Endothelial cell of umbilical vein (primary cell): ENCODE results near the gene EXOC6. TPM values are rescaled to one million over a fixed set of nuclear protein-coding genes. Genes with fewer than 3 reads are reported as not detected.
A peak's percentile ranks its signal among the peaks of the same experiment; 100 is the strongest.

Source experiments
- BruUV-seq: library from RNA; stranded (reverse); fragments of 400-500 nt; replicated peaks from 2 replicates; lab custom pipeline; 2021; lab: Mats Ljungman, UMichigan
- CTCF ChIA-PET: fragments of 300-600, 350-600 bp; sonication (Branson Sonifier 250); formaldehyde crosslinking; loops from one replicate; lab custom pipeline; 2021; ENCODE audit warnings: antibody characterized with exemption, inconsistent platforms; lab: Charles Lee
- POLR2A ChIA-PET: fragments of 300-600, 350-600 bp; sonication (Branson Sonifier 250); formaldehyde crosslinking; loops from one replicate; lab custom pipeline; 2021; ENCODE audit warnings: antibody characterized with exemption, inconsistent platforms; lab: Charles Lee
- DNase-seq: peaks from one replicate; pipeline ENCODE4 v3.0.0-alpha.2; 2011; ENCODE audit warnings: low read depth, low spot score
- FAIRE-seq: peaks from 2 replicates; lab custom pipeline; 2011; peaks lifted over from hg19 to GRCh38; lab: Jason Lieb, UNC
- H2AFZ ChIP-seq: 2 replicates; pipeline ENCODE4 v1.6.0; 2012; ENCODE audit warnings: low read depth, low read length, control low read depth, inconsistent platforms
- H3K27ac ChIP-seq: 2 replicates; pipeline ENCODE4 v1.5.1; 2011; ENCODE audit warnings: low read depth, mild to moderate bottlenecking, control low read depth, low read length, moderate library complexity; ENCODE audit not compliant: insufficient read depth
- H3K27me3 ChIP-seq, 2 experiments: 2 replicates each; pipeline versions ENCODE4 v1.6.0 to v1.6.1; 2011; ENCODE audit warnings: low read length in 2 of 2, mixed read lengths in 1 of 2; ENCODE audit not compliant: control insufficient read depth in 2 of 2, insufficient read depth in 2 of 2
- H3K36me3 ChIP-seq, 2 experiments: 2 replicates in 1 of 2; 3 replicates in 1 of 2; pipeline ENCODE4 v1.5.1; 2011; ENCODE audit warnings: low read length in 2 of 2, mild to moderate bottlenecking in 1 of 2, moderate library complexity in 1 of 2; ENCODE audit not compliant: control insufficient read depth in 2 of 2, insufficient read depth in 2 of 2; ENCODE audit errors: extremely low read depth in 1 of 2
- H3K4me1 ChIP-seq: 3 replicates; pipeline ENCODE4 v1.5.1; 2011; ENCODE audit warnings: mild to moderate bottlenecking, low read length; ENCODE audit not compliant: control insufficient read depth, insufficient read depth; ENCODE audit errors: extremely low read depth
- H3K4me2 ChIP-seq: 2 replicates; pipeline ENCODE4 v1.6.1; 2011; ENCODE audit warnings: low read length, control low read depth, mixed read lengths; ENCODE audit not compliant: insufficient read depth
- H3K4me3 ChIP-seq, 3 experiments: fragments of 200-600 bp in 1 of 3; sonication (generic), shearing (Covaris generic) in 1 of 3; replicated peaks in 1 of 3; 2 replicates each; pipeline ENCODE4 v1.5.1; 2011 to 2016; ENCODE audit warnings: control low read depth in 3 of 3, low read length in 3 of 3, mild to moderate bottlenecking in 2 of 3, inconsistent platforms in 1 of 3, low read depth in 1 of 3, moderate library complexity in 1 of 3; ENCODE audit not compliant: insufficient read depth in 1 of 3
- H3K79me2 ChIP-seq: 2 replicates; pipeline ENCODE4 v1.6.0; 2012; ENCODE audit warnings: low read length, inconsistent platforms; ENCODE audit not compliant: control insufficient read depth, insufficient read depth
- H3K9ac ChIP-seq: replicated peaks from 2 replicates; pipeline ENCODE3; 2011; ENCODE audit warnings: low read length, control low read depth; ENCODE audit not compliant: insufficient read depth; ENCODE audit errors: extremely low read depth
- H3K9me1 ChIP-seq: replicated peaks from 3 replicates; pipeline ENCODE4 v1.6.0; 2011; ENCODE audit warnings: mild to moderate bottlenecking, low read length; ENCODE audit not compliant: control insufficient read depth, insufficient read depth; ENCODE audit errors: extremely low read depth
- H3K9me3 ChIP-seq: replicated peaks from 2 replicates; pipeline ENCODE4 v1.5.1; 2012; ENCODE audit warnings: low read length, inconsistent platforms; ENCODE audit not compliant: control insufficient read depth, insufficient read depth
- H4K20me1 ChIP-seq: replicated peaks from 2 replicates; pipeline ENCODE3; 2011; ENCODE audit warnings: mild to moderate bottlenecking, low read length; ENCODE audit not compliant: control insufficient read depth, insufficient read depth; ENCODE audit errors: extremely low read depth
- CTCF ChIP-seq, 2 donors: IDR thresholded peaks; 1 replicate in 1 of 2; 2 replicates in 1 of 2; pipeline ENCODE4 v1.5.1; 2011; ENCODE audit warnings: low read length in 2 of 2, mild to moderate bottlenecking in 2 of 2, moderate library complexity in 2 of 2, control low read depth in 1 of 2, inconsistent platforms in 1 of 2, low read depth in 1 of 2; ENCODE audit not compliant: insufficient read depth in 1 of 2; ENCODE audit errors: extremely low read depth in 1 of 2
- EZH2 ChIP-seq: IDR thresholded peaks from 2 replicates; pipeline ENCODE4 v1.6.1; 2012; ENCODE audit warnings: borderline replicate concordance, low read depth, mild to moderate bottlenecking, moderate library complexity, low read length, inconsistent platforms; ENCODE audit not compliant: severe bottlenecking
- FOS ChIP-seq: IDR thresholded peaks from 2 replicates; pipeline ENCODE4 v1.6.1; 2011; ENCODE audit warnings: mild to moderate bottlenecking, low read length, moderate library complexity, borderline replicate concordance; ENCODE audit not compliant: insufficient read depth
- GATA2 ChIP-seq: IDR thresholded peaks from 2 replicates; pipeline ENCODE4 v1.7.0; 2011; ENCODE audit warnings: low read depth, mild to moderate bottlenecking, moderate library complexity, mixed read lengths, low read length; ENCODE audit not compliant: insufficient read length, insufficient read depth
- JUN ChIP-seq: IDR thresholded peaks from 2 replicates; pipeline ENCODE4 v1.6.1; 2011; ENCODE audit warnings: borderline replicate concordance, low read depth; ENCODE audit not compliant: insufficient read length, insufficient read depth
- MYC ChIP-seq: IDR thresholded peaks from one replicate; pipeline ENCODE4 v1.6.1; 2011; ENCODE audit warnings: mild to moderate bottlenecking, low read depth, low read length
- POLR2A ChIP-seq: IDR thresholded peaks from 2 replicates; pipeline ENCODE4 v1.6.1; 2012; ENCODE audit warnings: low read depth, mild to moderate bottlenecking, control low read depth, low read length
- POLR2AphosphoS5 ChIP-seq: IDR thresholded peaks from 2 replicates; pipeline ENCODE4 v1.6.1; 2012; ENCODE audit warnings: low read depth, mild to moderate bottlenecking, control low read depth, low read length, moderate library complexity; ENCODE audit not compliant: insufficient read depth
- dilution Hi-C: fragments of 300-500 bp; cut with MboI; formaldehyde crosslinking; loops from one replicate; pipeline ENCODE4 v1.15.0; 2019; ENCODE audit warnings: low sequenced_read_pairs; ENCODE audit not compliant: extremely low pct_ligation_motif_present
- intact Hi-C: fragments of 100-400 bp; cut with micrococcal nuclease; formaldehyde crosslinking; loops from one replicate; pipeline ENCODE4 v1.10.0; 2022
- polyA plus RNA-seq, 4 experiments: library from polyadenylated mRNA; depleted of rRNA in 3 of 4; stranded (reverse) in 3 of 4; unstranded in 1 of 4; fragments of >200 nt; gene quantifications; 2 replicates each; pipeline versions ENCODE4 v1.2.1 to v1.2.3, GENCODE V29; 2011 to 2012; ENCODE audit warnings: missing spikeins in 1 of 4
- total RNA-seq: library from RNA; stranded (reverse); gene quantifications from 2 replicates; pipeline ENCODE4 v1.2.3, GENCODE V29; 2021

Gene EXOC6
- total and polyA plus RNA-seq, 2 donors (not counting 3 experiments of a cell fraction or from before 2014, with no cell fraction given) = 72.6 to 108 TPM

GRCh38 chr10:92834986-92835385 lies 13.3 kb upstream of the EXOC6 start:
- peak overlapping the region; percentile 90 for H3K4me2 ChIP-seq
- H3K4me1 ChIP-seq = peaks cover 70% of the 10 kb centered on the region
- TF ChIP-seq JUN (peak; percentile 88), CTCF (IDR thresholded peaks at IDR 0.05; ENCODE audit: extremely low read depth in 1 of 2, insufficient read depth in 1 of 2, low read depth in 1 of 2, low read length in 2 of 2) (no peak), POLR2A (no peak), MYC (no peak), GATA2 (no peak), FOS (peak; percentile 79), POLR2AphosphoS5 (no peak), EZH2 (no peak)
- H3K36me3 ChIP-seq = peaks cover 18 to 20% of the 10 kb centered on the region in 2 experiments
- H4K20me1 ChIP-seq = no peaks in the 10 kb centered on the region
- FAIRE-seq = peak; percentile 47
- no TSS peak for BruUV-seq
- no peak overlapping the region for H2AFZ ChIP-seq
- dilution Hi-C loops (no loop called here), intact Hi-C loops (loop anchor here (5.0 to 10.0 kb wide), 2 partner anchors 263 to 630 kb away; partner anchors contain the start of gene IDE)
- ChIA-PET CTCF (interaction anchor here (0.8 to 4.1 kb wide), 11 partner anchors 9 to 144 kb away, joined by 3 to 60 read pairs (median 5); partner anchors contain the start of genes EXOC6 and HHEX), POLR2A (interaction anchor here (0.7 to 1.4 kb wide), 3 partner anchors 79 to 145 kb away, joined by 3 to 6 read pairs (median 3); partner anchors contain the start of gene HHEX)
- H3K9me3 ChIP-seq = no peaks in the 10 kb centered on the region
- H3K27ac ChIP-seq = peak overlapping the region; percentile 91
- peak; percentile 76 for DNase-seq
- H3K4me3 ChIP-seq = peak overlapping the region; percentile 15 to 91 (median 69)
- H3K9ac ChIP-seq = peak overlapping the region; percentile 87
- no peaks in the 10 kb centered on the region for H3K27me3 ChIP-seq
- H3K79me2 ChIP-seq = peaks cover 58% of the 10 kb centered on the region
- H3K9me1 ChIP-seq = no peaks in the 10 kb centered on the region
